Endothelial cell of umbilical vein (primary cell): Measurements from ENCODE around the gene CMTM4. TPM values are rescaled to one million over a fixed set of nuclear protein-coding genes. Genes with fewer than 3 reads are reported as not detected.
"Not testable (repeated sequence)": the region's sequence is repeated elsewhere in the genome, so short reads cannot be mapped to it uniquely, and the experiment has no call there.

Source experiments
- BruUV-seq: library from RNA; stranded (reverse); fragments of 400-500 nt; replicated peaks from 2 replicates; lab custom pipeline; 2021; lab: Mats Ljungman, UMichigan
- CTCF ChIA-PET: fragments of 300-600, 350-600 bp; sonication (Branson Sonifier 250); formaldehyde crosslinking; loops from one replicate; lab custom pipeline; 2021; ENCODE audit warnings: antibody characterized with exemption, inconsistent platforms; lab: Charles Lee
- POLR2A ChIA-PET: fragments of 300-600, 350-600 bp; sonication (Branson Sonifier 250); formaldehyde crosslinking; loops from one replicate; lab custom pipeline; 2021; ENCODE audit warnings: antibody characterized with exemption, inconsistent platforms; lab: Charles Lee
- DNase-seq: peaks from one replicate; pipeline ENCODE4 v3.0.0-alpha.2; 2011; ENCODE audit warnings: low read depth, low spot score
- FAIRE-seq: peaks from 2 replicates; lab custom pipeline; 2011; peaks lifted over from hg19 to GRCh38; lab: Jason Lieb, UNC
- H2AFZ ChIP-seq: 2 replicates; pipeline ENCODE4 v1.6.0; 2012; ENCODE audit warnings: low read depth, low read length, control low read depth, inconsistent platforms
- H3K27ac ChIP-seq: 2 replicates; pipeline ENCODE4 v1.5.1; 2011; ENCODE audit warnings: low read depth, mild to moderate bottlenecking, control low read depth, low read length, moderate library complexity; ENCODE audit not compliant: insufficient read depth
- H3K27me3 ChIP-seq, 2 experiments: 2 replicates each; pipeline versions ENCODE4 v1.6.0 to v1.6.1; 2011; ENCODE audit warnings: low read length in 2 of 2, mixed read lengths in 1 of 2; ENCODE audit not compliant: control insufficient read depth in 2 of 2, insufficient read depth in 2 of 2
- H3K36me3 ChIP-seq, 2 experiments: 2 replicates in 1 of 2; 3 replicates in 1 of 2; pipeline ENCODE4 v1.5.1; 2011; ENCODE audit warnings: low read length in 2 of 2, mild to moderate bottlenecking in 1 of 2, moderate library complexity in 1 of 2; ENCODE audit not compliant: control insufficient read depth in 2 of 2, insufficient read depth in 2 of 2; ENCODE audit errors: extremely low read depth in 1 of 2
- H3K4me1 ChIP-seq: 3 replicates; pipeline ENCODE4 v1.5.1; 2011; ENCODE audit warnings: mild to moderate bottlenecking, low read length; ENCODE audit not compliant: control insufficient read depth, insufficient read depth; ENCODE audit errors: extremely low read depth
- H3K4me2 ChIP-seq: 2 replicates; pipeline ENCODE4 v1.6.1; 2011; ENCODE audit warnings: low read length, control low read depth, mixed read lengths; ENCODE audit not compliant: insufficient read depth
- H3K4me3 ChIP-seq, 3 experiments: fragments of 200-600 bp in 1 of 3; sonication (generic), shearing (Covaris generic) in 1 of 3; replicated peaks in 1 of 3; 2 replicates each; pipeline ENCODE4 v1.5.1; 2011 to 2016; ENCODE audit warnings: control low read depth in 3 of 3, low read length in 3 of 3, mild to moderate bottlenecking in 2 of 3, inconsistent platforms in 1 of 3, low read depth in 1 of 3, moderate library complexity in 1 of 3; ENCODE audit not compliant: insufficient read depth in 1 of 3
- H3K79me2 ChIP-seq: 2 replicates; pipeline ENCODE4 v1.6.0; 2012; ENCODE audit warnings: low read length, inconsistent platforms; ENCODE audit not compliant: control insufficient read depth, insufficient read depth
- H3K9ac ChIP-seq: replicated peaks from 2 replicates; pipeline ENCODE3; 2011; ENCODE audit warnings: low read length, control low read depth; ENCODE audit not compliant: insufficient read depth; ENCODE audit errors: extremely low read depth
- H3K9me1 ChIP-seq: replicated peaks from 3 replicates; pipeline ENCODE4 v1.6.0; 2011; ENCODE audit warnings: mild to moderate bottlenecking, low read length; ENCODE audit not compliant: control insufficient read depth, insufficient read depth; ENCODE audit errors: extremely low read depth
- H3K9me3 ChIP-seq: replicated peaks from 2 replicates; pipeline ENCODE4 v1.5.1; 2012; ENCODE audit warnings: low read length, inconsistent platforms; ENCODE audit not compliant: control insufficient read depth, insufficient read depth
- H4K20me1 ChIP-seq: replicated peaks from 2 replicates; pipeline ENCODE3; 2011; ENCODE audit warnings: mild to moderate bottlenecking, low read length; ENCODE audit not compliant: control insufficient read depth, insufficient read depth; ENCODE audit errors: extremely low read depth
- EZH2 ChIP-seq: IDR thresholded peaks from 2 replicates; pipeline ENCODE4 v1.6.1; 2012; ENCODE audit warnings: borderline replicate concordance, low read depth, mild to moderate bottlenecking, moderate library complexity, low read length, inconsistent platforms; ENCODE audit not compliant: severe bottlenecking
- FOS ChIP-seq: IDR thresholded peaks from 2 replicates; pipeline ENCODE4 v1.6.1; 2011; ENCODE audit warnings: mild to moderate bottlenecking, low read length, moderate library complexity, borderline replicate concordance; ENCODE audit not compliant: insufficient read depth
- GATA2 ChIP-seq: IDR thresholded peaks from 2 replicates; pipeline ENCODE4 v1.7.0; 2011; ENCODE audit warnings: low read depth, mild to moderate bottlenecking, moderate library complexity, mixed read lengths, low read length; ENCODE audit not compliant: insufficient read length, insufficient read depth
- JUN ChIP-seq: IDR thresholded peaks from 2 replicates; pipeline ENCODE4 v1.6.1; 2011; ENCODE audit warnings: borderline replicate concordance, low read depth; ENCODE audit not compliant: insufficient read length, insufficient read depth
- MYC ChIP-seq: IDR thresholded peaks from one replicate; pipeline ENCODE4 v1.6.1; 2011; ENCODE audit warnings: mild to moderate bottlenecking, low read depth, low read length
- POLR2A ChIP-seq: IDR thresholded peaks from 2 replicates; pipeline ENCODE4 v1.6.1; 2012; ENCODE audit warnings: low read depth, mild to moderate bottlenecking, control low read depth, low read length
- POLR2AphosphoS5 ChIP-seq: IDR thresholded peaks from 2 replicates; pipeline ENCODE4 v1.6.1; 2012; ENCODE audit warnings: low read depth, mild to moderate bottlenecking, control low read depth, low read length, moderate library complexity; ENCODE audit not compliant: insufficient read depth
- dilution Hi-C: fragments of 300-500 bp; cut with MboI; formaldehyde crosslinking; loops from one replicate; pipeline ENCODE4 v1.15.0; 2019; ENCODE audit warnings: low sequenced_read_pairs; ENCODE audit not compliant: extremely low pct_ligation_motif_present
- intact Hi-C: fragments of 100-400 bp; cut with micrococcal nuclease; formaldehyde crosslinking; loops from one replicate; pipeline ENCODE4 v1.10.0; 2022
- polyA plus RNA-seq, 4 experiments: library from polyadenylated mRNA; depleted of rRNA in 3 of 4; stranded (reverse) in 3 of 4; unstranded in 1 of 4; fragments of >200 nt; gene quantifications; 2 replicates each; pipeline versions ENCODE4 v1.2.1 to v1.2.3, GENCODE V29; 2011 to 2012; ENCODE audit warnings: missing spikeins in 1 of 4
- total RNA-seq: library from RNA; stranded (reverse); gene quantifications from 2 replicates; pipeline ENCODE4 v1.2.3, GENCODE V29; 2021
- TF ChIP-seq, protein P1 (sequence below): IDR thresholded peaks from 2 replicates; pipeline ENCODE4 v1.6.1; 2011; ENCODE audit not compliant: insufficient read depth, insufficient read length
- TF ChIP-seq, protein P2 (sequence below), 2 donors: IDR thresholded peaks; 1 replicate in 1 of 2; 2 replicates in 1 of 2; pipeline ENCODE4 v1.5.1; 2011; ENCODE audit warnings: low read length in 2 of 2, mild to moderate bottlenecking in 2 of 2, moderate library complexity in 2 of 2, control low read depth in 1 of 2, inconsistent platforms in 1 of 2, low read depth in 1 of 2; ENCODE audit not compliant: insufficient read depth in 1 of 2; ENCODE audit errors: extremely low read depth in 1 of 2

The CMTM4 gene
- total and polyA plus RNA-seq, 2 donors (not counting 3 experiments of a cell fraction or from before 2014, with no cell fraction given), result 9.0 to 10.7 TPM

DNA sequence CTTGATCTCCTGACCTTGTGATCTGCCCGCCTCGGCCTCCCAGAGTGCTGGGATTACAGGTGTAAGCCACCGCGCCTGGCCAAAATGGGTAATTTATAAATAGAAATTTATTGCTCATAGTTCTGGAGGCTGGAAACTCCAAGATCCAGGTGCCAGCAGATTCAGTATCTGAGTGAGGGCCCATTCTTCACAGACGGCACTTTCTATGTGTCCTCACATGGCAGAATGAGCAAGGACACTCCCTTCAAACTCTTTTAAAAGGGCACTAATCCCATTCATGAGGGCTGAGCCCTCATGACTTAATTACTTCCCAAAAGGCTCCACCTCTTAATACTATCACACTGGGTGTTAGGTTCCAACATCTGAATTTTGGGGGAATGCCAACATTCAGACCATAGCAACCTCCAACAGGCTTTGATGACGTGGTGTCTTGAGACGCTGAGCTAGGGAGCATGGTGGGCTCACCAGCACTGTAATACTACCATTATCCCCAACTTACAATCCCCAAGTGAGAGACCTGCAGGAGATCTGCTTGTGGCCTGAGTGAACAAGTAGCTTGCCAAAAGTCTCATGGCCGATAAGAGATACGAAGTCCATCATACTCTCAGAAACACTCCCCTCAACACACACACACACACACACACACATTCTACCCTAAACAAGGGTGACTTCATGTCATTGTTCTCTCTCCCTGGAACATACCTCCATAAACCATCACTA, 8.5 kb downstream of the CMTM4 start:
- BruUV-seq, result no TSS peak
- no peaks in the 10 kb centered on the region for H4K20me1 ChIP-seq
- ChIA-PET POLR2A (no interaction called here), CTCF (no interaction called here)
- dilution Hi-C loops, result no loop called here
- H3K79me2 ChIP-seq, result no peaks in the 10 kb centered on the region
- H2AFZ ChIP-seq, result no peak overlapping the region
- DNase-seq, result no peak
- no peaks in the 10 kb centered on the region for H3K36me3 ChIP-seq
- no peaks in the 10 kb centered on the region for H3K27me3 ChIP-seq
- TF ChIP-seq, protein P1, sequence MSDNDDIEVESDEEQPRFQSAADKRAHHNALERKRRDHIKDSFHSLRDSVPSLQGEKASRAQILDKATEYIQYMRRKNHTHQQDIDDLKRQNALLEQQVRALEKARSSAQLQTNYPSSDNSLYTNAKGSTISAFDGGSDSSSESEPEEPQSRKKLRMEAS, result no peak
- TF ChIP-seq EZH2, result no peak
- no peak for TF ChIP-seq POLR2A
- no peak for TF ChIP-seq POLR2AphosphoS5
- TF ChIP-seq, protein P2, sequence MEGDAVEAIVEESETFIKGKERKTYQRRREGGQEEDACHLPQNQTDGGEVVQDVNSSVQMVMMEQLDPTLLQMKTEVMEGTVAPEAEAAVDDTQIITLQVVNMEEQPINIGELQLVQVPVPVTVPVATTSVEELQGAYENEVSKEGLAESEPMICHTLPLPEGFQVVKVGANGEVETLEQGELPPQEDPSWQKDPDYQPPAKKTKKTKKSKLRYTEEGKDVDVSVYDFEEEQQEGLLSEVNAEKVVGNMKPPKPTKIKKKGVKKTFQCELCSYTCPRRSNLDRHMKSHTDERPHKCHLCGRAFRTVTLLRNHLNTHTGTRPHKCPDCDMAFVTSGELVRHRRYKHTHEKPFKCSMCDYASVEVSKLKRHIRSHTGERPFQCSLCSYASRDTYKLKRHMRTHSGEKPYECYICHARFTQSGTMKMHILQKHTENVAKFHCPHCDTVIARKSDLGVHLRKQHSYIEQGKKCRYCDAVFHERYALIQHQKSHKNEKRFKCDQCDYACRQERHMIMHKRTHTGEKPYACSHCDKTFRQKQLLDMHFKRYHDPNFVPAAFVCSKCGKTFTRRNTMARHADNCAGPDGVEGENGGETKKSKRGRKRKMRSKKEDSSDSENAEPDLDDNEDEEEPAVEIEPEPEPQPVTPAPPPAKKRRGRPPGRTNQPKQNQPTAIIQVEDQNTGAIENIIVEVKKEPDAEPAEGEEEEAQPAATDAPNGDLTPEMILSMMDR (IDR thresholded peaks at IDR 0.05; ENCODE audit: extremely low read depth in 1 of 2, insufficient read depth in 1 of 2, low read depth in 1 of 2, low read length in 2 of 2), result no peak
- TF ChIP-seq FOS, result no peak
- no peak for TF ChIP-seq GATA2
- TF ChIP-seq JUN, result no peak
- no peak for TF ChIP-seq MYC
- no peak for FAIRE-seq
- no peak overlapping the region for H3K4me2 ChIP-seq
- no peak overlapping the region for H3K9ac ChIP-seq
- no peak overlapping the region for H3K4me3 ChIP-seq
- intact Hi-C loops, result no loop called here
- H3K9me1 ChIP-seq, result no peaks in the 10 kb centered on the region
- no peak overlapping the region for H3K27ac ChIP-seq
- H3K4me1 ChIP-seq, result no peaks in the 10 kb centered on the region
- H3K9me3 ChIP-seq, result no peaks in the 10 kb centered on the region

DNA sequence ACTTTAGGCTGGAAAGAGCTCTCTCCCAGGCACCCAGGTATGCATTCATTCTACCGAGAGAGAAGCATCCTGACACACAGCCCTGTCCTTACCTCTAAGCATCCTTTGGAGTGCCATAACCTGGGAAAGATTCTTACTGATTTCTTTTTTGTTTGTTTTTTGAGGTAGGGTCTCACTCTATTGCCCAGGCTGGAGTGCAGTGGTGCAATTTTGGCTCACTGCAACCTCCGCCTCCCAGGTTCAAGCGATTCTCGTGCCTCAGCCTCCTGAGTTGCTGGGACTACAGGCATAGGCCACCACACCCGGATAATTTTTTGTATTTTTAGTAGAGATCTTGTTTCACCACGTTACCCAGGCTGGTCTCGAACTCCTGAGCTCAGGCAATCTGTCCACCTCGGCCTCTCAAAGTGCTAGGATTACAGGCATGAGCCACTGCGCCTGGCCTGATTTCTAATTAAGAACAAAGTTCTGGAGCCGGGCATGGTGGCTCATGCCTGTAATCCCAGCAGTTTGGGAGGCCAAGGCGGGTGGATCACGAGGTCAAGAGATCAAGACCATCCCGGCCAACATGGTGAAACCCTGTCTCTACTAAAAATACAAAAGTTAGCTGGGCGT, 10.9 kb downstream of the CMTM4 start:
- ChIA-PET CTCF (interaction anchor here (0.8 to 1.5 kb wide), 3 partner anchors 10 to 23 kb away, joined by 3 to 5 read pairs (median 4); no protein-coding TSS in a partner anchor), POLR2A (interaction anchor here (0.6 kb wide), 1 partner anchor 243 kb away, joined by 3 read pairs; no protein-coding TSS in a partner anchor)
- H3K27me3 ChIP-seq, FAIRE-seq, H3K4me3 ChIP-seq, intact Hi-C loops, DNase-seq, dilution Hi-C loops, H3K4me2 ChIP-seq, H3K27ac ChIP-seq, H3K9me3 ChIP-seq, H2AFZ ChIP-seq, H3K9me1 ChIP-seq, H3K9ac ChIP-seq, H4K20me1 ChIP-seq, H3K4me1 ChIP-seq, H3K79me2 ChIP-seq, H3K36me3 ChIP-seq, BruUV-seq: not testable (repeated sequence)
